ENCODE data around the gene MLXIP. TPM values are rescaled to one million over a fixed set of nuclear protein-coding genes. Genes with fewer than 3 reads are reported as not detected.
A peak's percentile ranks its signal among the peaks of the same experiment; 100 is the strongest.

The MLXIP gene
- total RNA-seq, 2 donors from 2014 or later: 13.1 to 57.7 TPM

DNA sequence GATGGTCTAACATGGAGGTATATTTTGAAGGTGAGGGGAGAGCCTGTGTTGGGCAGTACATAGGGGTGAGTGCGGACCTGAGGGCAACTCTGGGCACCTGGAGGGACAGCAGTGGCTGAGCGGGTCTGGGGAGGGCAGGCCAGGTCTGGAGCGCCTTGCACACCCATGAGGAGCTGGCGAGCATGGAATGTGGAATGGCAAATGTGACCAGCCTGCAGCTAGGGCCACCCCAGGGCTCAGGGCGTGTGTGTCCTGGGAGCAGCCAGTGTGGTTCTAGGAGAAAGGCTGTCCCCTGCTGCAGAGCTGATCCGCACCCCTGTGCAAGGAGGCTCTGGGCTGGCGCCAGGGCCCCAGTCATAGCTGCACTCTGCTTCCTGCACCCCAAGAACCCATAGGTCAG is 32.4 kb upstream of the MLXIP start:
- intact Hi-C loops (cut with DNase I): no loop called here
- H3K36me3 ChIP-seq: no peaks in the 10 kb centered on the region
- H3K4me1 ChIP-seq (replicated peaks): no peaks in the 10 kb centered on the region
- no peaks in the 10 kb centered on the region for H3K9me3 ChIP-seq
- no peak overlapping the region for H3K27ac ChIP-seq
- DNase-seq (ENCODE audit: low spot score): no peak
- WGBS: 96% methylated on average over 7 of the region's 7 CpGs
- no peaks in the 10 kb centered on the region for H3K27me3 ChIP-seq (replicated peaks; ENCODE audit: insufficient read depth)
- no peak overlapping the region for H3K4me3 ChIP-seq
- no peak for TF ChIP-seq POLR2A (IDR thresholded peaks at IDR 0.05)
- TF ChIP-seq CTCF (IDR thresholded peaks at IDR 0.05): no peak
- no peak for TF ChIP-seq POLR2AphosphoS5 (IDR thresholded peaks at IDR 0.05)

GRCh38 chr12:122048151-122048550 is 30.4 kb upstream of the MLXIP start:
- no peak for DNase-seq (ENCODE audit: low spot score)
- intact Hi-C loops (cut with DNase I): no loop called here
- H3K27ac ChIP-seq: no peak overlapping the region
- H3K9me3 ChIP-seq: no peaks in the 10 kb centered on the region
- H3K27me3 ChIP-seq (replicated peaks; ENCODE audit: insufficient read depth): no peaks in the 10 kb centered on the region
- WGBS: 91% methylated on average over 8 of the region's 8 CpGs
- no peak overlapping the region for H3K4me3 ChIP-seq
- H3K4me1 ChIP-seq (replicated peaks): no peaks in the 10 kb centered on the region
- H3K36me3 ChIP-seq: no peaks in the 10 kb centered on the region
- no peak for TF ChIP-seq POLR2AphosphoS5 (IDR thresholded peaks at IDR 0.05)

GRCh38 chr12:122049827-122050226 is 28.7 kb upstream of the MLXIP start:
- no peak for DNase-seq (ENCODE audit: low spot score)
- H3K4me1 ChIP-seq (replicated peaks): no peaks in the 10 kb centered on the region
- WGBS: 92% methylated on average over 9 of the region's 9 CpGs
- no peak overlapping the region for H3K4me3 ChIP-seq
- H3K27me3 ChIP-seq (replicated peaks; ENCODE audit: insufficient read depth): no peaks in the 10 kb centered on the region
- TF ChIP-seq POLR2AphosphoS5 (IDR thresholded peaks at IDR 0.05) (no peak), CTCF (IDR thresholded peaks at IDR 0.05) (no peak), POLR2A (IDR thresholded peaks at IDR 0.05) (no peak)
- H3K36me3 ChIP-seq: peaks cover 0 to under 1% of the 10 kb centered on the region in 2 donors
- no peaks in the 10 kb centered on the region for H3K9me3 ChIP-seq
- no peak overlapping the region for H3K27ac ChIP-seq
- intact Hi-C loops (cut with DNase I): no loop called here

DNA sequence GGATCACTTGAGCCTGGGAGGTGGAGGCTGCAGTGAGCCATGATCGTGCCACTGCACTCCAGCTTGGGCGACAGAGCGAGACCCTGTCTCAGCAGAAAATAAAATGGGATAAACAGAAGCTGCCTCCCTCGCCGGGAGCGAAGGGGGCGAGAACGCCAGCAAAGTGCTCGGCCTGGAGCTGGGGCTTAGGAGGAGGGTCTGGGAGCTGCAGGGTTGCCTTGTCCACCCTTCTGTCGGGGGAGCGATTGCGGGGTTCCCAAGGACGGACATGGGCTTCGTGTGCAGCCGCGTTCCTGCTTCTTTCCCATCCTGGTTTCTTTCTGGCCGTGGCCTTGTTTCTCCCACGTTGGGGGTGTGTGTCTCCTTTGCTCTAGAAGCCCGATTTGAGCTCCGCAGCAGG is 27.9 kb upstream of the MLXIP start:
- Histone ChIP-seq H3K9me3 (no peaks in the 10 kb centered on the region), H3K4me1 (replicated peaks) (no peaks in the 10 kb centered on the region), H3K27ac (peak overlapping the region; percentile 26 to 46), H3K27me3 (replicated peaks; ENCODE audit: insufficient read depth) (no peaks in the 10 kb centered on the region), H3K4me3 (no peak overlapping the region), H3K36me3 (peaks cover 0 to 5% of the 10 kb centered on the region in 2 donors)
- TF ChIP-seq CTCF (IDR thresholded peaks at IDR 0.05) (no peak), POLR2AphosphoS5 (IDR thresholded peaks at IDR 0.05) (no peak), POLR2A (IDR thresholded peaks at IDR 0.05) (no peak)
- WGBS: 91% methylated on average over 20 of the region's 20 CpGs
- intact Hi-C loops (cut with DNase I): no loop called here
- no peak for DNase-seq (ENCODE audit: low spot score)

DNA sequence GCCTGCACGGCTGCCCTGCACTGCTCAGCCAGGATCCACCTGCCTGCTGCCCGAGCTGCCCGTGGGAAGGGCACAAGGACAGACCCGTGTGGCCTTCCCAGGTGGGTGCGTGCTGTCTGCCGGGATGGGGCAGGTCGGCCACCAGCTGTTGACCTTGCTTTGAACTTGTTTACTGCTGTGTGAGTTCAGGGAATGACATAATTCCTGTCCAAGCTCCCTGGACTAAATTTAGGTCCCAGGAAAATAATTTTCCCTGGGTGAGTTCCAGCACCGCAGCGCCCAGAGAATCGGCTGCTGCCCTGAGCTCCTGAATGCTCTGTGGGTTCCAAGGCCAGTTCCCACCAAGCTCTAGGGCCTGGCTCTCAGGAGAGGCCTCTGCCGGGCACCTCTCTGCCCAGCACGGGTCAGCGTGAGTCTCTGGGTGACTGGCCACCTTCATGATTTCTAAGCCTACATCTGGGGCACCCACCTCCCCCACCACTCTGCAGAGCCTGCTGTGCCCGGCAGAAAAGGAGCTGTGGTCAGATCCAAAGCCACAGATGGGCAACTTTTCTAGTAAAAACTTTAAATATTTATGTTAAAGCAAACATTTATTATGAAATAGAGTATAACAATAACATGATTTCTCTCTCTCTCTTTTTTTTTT is 27.2 kb upstream of the MLXIP start:
- Histone ChIP-seq H3K4me1 (replicated peaks) (no peaks in the 10 kb centered on the region), H3K4me3 (no peak overlapping the region), H3K27ac (peak overlapping the region; percentile 26 to 46), H3K27me3 (replicated peaks; ENCODE audit: insufficient read depth) (no peaks in the 10 kb centered on the region), H3K9me3 (no peaks in the 10 kb centered on the region), H3K36me3 (peaks cover 0 to 5% of the 10 kb centered on the region in 2 donors)
- TF ChIP-seq CTCF (IDR thresholded peaks at IDR 0.05): no peak
- TF ChIP-seq POLR2AphosphoS5 (IDR thresholded peaks at IDR 0.05): peak; percentile 22
- intact Hi-C loops (cut with DNase I): no loop called here
- WGBS: 52% methylated on average over 14 of the region's 14 CpGs
- DNase-seq (ENCODE audit: low spot score): no peak

Measured in prostate gland (tissue), 2 donors.